GM10847 (cell line): ENCODE data around the gene PTPN2.

Source experiments
- POLR2A ChIP-seq: IDR thresholded peaks from 2 replicates; pipeline ENCODE4 v1.6.1; 2011; ENCODE audit not compliant: insufficient read length; ENCODE audit errors: extremely low read depth

PTPN2 gene

GRCh38 chr18:12777500-12777944 lies 106.5 kb downstream of the PTPN2 start:
- TF ChIP-seq POLR2A, result no peak

GRCh38 chr18:12776821-12777471 lies 107.1 kb downstream of the PTPN2 start:
- TF ChIP-seq POLR2A, result no peak

GRCh38 chr18:12774982-12775381 lies 109.1 kb downstream of the PTPN2 start:
- no peak for TF ChIP-seq POLR2A

- TF ChIP-seq POLR2A, result no peak
Observed at GRCh38 chr18:12773369-12773768, 110.7 kb downstream of the PTPN2 start.

- TF ChIP-seq POLR2A, result no peak
Observed at GRCh38 chr18:12772111-12772510, 111.9 kb downstream of the PTPN2 start.

- no peak for TF ChIP-seq POLR2A
Observed at GRCh38 chr18:12770469-12771219, 113.4 kb downstream of the PTPN2 start.

GRCh38 chr18:12769644-12770440 lies 114.2 kb downstream of the PTPN2 start:
- TF ChIP-seq POLR2A, result no peak

GRCh38 chr18:12769136-12769535 lies 114.9 kb downstream of the PTPN2 start:
- TF ChIP-seq POLR2A, result no peak

- TF ChIP-seq POLR2A, result no peak
Observed at GRCh38 chr18:12768625-12769024, 115.4 kb downstream of the PTPN2 start.

GRCh38 chr18:12767580-12768155 lies 116.4 kb downstream of the PTPN2 start:
- no peak for TF ChIP-seq POLR2A

GRCh38 chr18:12766986-12767433 lies 117.0 kb downstream of the PTPN2 start:
- no peak for TF ChIP-seq POLR2A

GRCh38 chr18:12765586-12765985 lies 118.5 kb downstream of the PTPN2 start:
- no peak for TF ChIP-seq POLR2A

GRCh38 chr18:12765126-12765525 lies 118.9 kb downstream of the PTPN2 start:
- no peak for TF ChIP-seq POLR2A

GRCh38 chr18:12754511-12754910 lies 129.5 kb downstream of the PTPN2 start:
- no peak for TF ChIP-seq POLR2A

- no peak for TF ChIP-seq POLR2A
Observed at GRCh38 chr18:12751891-12752290, 132.1 kb downstream of the PTPN2 start.
